ENCODE data around the gene ALDH18A1.

GRCh38 chr10:95578619-95579018 lies 77.9 kb downstream of the ALDH18A1 start:
- TF ChIP-seq CTCF (conservative IDR thresholded peaks at IDR 0.05; ENCODE audit: low read depth, low read length) (no peak), EZH2 (IDR thresholded peaks at IDR 0.05; ENCODE audit: low read length, unreplicated experiment) (no peak)

All from PC-3 (cell line).